HG02840 (cell line): ENCODE measurements around the gene CLEC16A.

Experiments used
- ATAC-seq: cut with Tn5 transposase; IDR thresholded peaks from one replicate; pipeline ENCODE4 v1.9.1; 2021; ENCODE audit warnings: mild to moderate bottlenecking, moderate library complexity, moderate number of reproducible peaks; ENCODE audit not compliant: unreplicated experiment, low FRiP score

CLEC16A gene

DNA sequence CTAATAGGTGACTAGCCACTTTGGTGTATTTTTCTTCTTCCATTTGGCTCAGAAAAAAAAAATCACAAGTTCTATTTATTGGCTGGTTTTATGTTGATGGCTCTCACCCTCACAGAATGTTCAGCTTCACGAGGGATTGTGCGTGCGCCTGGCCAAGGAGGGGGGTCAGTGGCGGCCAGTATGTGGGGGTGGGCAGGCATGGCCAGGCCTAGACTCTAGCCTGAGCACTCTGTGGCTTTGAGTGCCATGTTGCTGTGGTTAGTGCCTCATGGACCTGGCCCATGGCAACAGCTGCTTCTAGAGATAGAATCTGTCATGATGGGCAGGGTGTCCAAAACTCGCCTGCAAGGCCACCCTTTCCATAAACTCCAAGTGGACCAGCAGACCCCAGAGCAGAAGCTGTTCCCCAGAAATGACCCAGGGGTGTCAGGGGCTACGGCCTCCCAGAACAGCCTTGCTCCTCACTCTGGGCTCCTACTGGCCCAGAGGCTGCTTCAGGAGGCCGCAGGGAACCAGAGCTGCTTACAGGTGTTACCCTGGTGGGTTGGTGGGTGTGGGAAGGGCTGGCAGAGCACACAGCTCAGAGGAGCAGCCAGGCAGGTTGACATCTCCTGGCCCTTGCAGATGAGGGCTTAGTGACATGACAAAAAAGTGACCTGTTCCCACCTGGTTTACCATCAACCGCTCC is 186.8 kb downstream of the CLEC16A start:
- no peak for ATAC-seq

DNA sequence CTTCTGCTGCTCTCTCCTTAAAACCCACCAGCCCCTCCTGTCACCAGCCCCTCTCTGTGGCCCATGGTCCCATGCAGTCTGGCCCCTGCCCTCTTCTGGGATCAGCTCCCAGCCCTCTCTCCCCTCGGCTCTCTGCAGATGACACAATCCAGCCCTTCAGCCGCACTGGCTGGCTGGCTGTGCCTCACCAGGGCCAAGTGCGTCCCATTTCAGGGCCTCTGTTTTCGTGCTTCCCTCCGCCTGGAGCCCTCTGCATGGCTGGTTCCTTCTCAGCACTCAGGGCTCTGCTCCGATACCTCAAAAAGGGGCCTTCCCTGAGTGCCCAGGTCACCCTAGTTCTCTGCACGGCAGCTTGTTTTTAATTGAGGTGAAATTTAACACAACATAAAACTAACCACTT is 187.3 kb downstream of the CLEC16A start:
- ATAC-seq, result no peak

GRCh38 chr16:11133344-11133943 is 189.1 kb downstream of the CLEC16A start:
- ATAC-seq, result no peak

GRCh38 chr16:11134722-11135463 is 190.5 kb downstream of the CLEC16A start:
- no peak for ATAC-seq

GRCh38 chr16:11135464-11135973 is 191.2 kb downstream of the CLEC16A start:
- ATAC-seq, result no peak

GRCh38 chr16:11136600-11136999 is 192.2 kb downstream of the CLEC16A start:
- ATAC-seq, result no peak

DNA sequence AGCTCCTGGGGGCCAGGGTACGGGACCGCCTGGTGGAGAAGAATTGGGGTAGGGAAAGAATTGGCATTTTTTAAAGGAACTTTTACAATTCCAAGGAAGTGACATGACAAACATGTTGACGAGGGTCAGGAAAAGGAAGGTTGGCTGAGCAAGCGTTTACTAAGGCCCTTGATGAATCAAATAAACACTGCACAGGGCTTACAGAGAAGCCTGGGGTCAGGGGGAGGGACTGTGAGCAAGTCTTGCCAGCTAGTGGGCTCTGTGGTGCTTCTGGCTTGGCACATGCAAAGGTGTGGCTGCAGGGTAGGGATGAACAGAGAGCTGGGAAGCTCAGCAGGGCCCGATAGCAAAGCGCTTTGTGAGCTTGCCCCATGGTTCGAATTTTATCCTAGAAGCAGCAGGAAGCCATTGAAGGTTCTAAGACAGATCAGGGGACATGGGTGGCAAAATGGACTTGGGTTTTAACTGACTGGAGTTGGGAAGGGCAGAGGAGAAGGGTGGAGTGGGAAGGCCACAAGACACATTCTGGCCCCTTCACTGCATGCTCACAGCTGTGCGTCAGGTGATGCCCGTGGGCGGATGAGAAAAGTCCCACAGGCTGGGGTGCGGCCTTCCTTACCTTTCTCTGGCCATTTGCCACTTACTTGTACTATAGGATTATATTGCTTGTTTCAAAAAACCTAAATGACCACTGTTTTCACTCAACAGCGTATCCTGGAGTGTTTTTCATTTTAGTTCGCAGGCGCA is 193.8 kb downstream of the CLEC16A start:
- no peak for ATAC-seq

- ATAC-seq, result no peak
These were observed 194.5 kb downstream of the CLEC16A start for GRCh38 chr16:11138769-11139325.

- ATAC-seq, result no peak
These were observed 195.1 kb downstream of the CLEC16A start for GRCh38 chr16:11139326-11140097.

DNA sequence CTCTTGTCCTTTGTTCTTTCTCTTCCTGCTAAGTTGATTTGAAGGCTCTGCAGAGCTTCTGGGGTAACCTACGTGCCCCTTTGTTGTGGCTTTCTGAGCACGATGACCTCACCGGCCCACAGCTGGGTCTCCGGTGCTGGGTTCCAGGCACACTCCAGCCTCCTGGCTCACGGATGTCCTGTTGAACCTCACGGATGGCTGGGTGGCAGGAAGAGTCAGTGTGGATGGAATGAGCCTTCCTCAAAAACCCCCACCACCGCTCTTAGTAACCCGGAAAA is 195.7 kb downstream of the CLEC16A start:
- ATAC-seq, result no peak

- no peak for ATAC-seq
These were observed 196.1 kb downstream of the CLEC16A start for GRCh38 chr16:11140466-11140865.

DNA sequence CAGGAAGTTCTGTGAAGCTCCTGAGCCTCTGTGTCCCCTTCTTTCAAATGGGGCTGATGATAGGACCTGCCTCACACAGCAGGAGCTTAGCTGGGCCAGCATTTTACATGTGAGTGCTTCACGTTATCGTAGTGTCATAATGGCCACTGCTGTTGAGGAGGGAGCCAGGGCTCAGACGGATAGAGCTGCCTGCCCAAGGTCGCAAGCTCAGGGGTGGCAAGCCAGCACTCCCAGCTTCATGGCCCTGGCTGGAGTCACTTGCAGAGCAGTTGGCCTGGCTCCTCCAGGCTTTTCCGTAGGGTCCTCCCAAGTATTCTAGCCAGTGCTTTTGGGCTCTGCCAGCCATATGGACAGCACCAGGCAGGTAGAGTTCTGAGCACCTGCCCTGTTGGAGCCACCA is 196.5 kb downstream of the CLEC16A start:
- no peak for ATAC-seq

- ATAC-seq, result no peak
These were observed 197.3 kb downstream of the CLEC16A start for GRCh38 chr16:11141409-11142260.

- no peak for ATAC-seq
These were observed 197.9 kb downstream of the CLEC16A start for GRCh38 chr16:11142261-11142630.

DNA sequence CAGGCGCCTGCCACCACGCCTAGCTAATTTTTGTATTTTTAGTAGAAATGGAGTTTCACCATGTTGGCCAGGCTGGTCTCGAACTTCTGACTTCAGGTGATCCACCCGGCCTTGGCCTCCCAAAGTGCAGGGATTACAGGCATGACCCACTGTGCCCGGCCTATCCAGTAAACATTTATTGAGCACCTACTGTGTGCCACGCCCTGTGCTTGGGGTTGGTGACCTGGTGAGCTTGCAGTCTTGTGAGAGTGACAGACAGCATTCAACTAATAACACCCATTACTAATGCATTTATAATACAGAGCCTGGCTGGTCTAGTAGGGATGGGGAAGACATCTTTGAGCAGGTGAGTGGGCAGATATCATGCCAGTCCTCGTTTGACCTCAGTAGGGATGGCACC is 198.6 kb downstream of the CLEC16A start:
- ATAC-seq, result no peak

DNA sequence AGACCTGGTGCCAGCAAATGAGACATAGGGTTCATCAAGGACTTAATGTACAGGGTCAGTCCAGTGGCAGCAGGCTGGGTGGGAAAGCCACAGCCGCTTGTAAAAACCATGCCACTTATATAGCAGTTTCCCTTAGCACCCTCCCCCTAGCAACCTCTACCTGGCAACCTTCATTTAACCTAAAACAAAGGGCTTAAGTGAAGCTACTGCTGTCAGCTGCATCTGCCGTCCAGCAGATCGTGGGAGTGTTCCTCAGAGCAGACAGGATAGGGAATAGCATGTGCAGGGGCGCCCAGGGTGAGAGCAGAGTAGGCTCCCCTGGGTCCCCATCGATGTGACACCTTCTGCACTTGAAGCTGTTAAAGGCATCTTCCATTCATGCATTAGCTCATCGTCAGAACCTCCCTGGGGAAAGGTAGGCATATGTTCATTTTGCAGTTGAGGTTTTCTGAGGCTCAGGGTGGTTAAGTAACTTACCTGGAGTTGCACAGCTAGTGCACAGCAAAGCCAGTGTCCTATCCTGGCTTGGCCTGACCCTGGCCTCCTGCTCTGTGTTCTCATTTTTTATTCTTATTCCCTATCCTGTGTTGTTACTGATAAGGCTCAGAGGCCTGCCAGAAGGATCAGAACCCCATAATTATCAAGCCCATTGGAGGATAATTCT is 199.1 kb downstream of the CLEC16A start:
- ATAC-seq, result no peak

DNA sequence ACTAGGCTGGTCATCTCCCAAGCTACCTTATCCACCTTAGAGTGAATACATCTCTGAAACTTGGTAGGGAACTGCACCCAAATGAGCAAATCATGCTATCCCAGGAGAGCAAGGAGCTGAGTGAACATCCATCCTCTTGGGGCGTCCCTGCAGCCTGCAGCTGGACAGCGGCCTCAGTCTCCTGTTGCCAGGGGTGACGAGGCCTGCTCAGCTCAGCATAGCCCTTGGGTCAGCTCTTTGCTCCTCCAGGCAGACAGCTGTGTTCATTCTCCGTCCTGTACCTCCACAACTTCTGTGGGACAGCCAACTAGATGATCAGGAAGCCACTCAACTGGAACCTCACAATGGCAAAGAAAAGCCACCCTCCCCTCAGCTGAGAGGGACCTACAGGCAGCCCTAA is 199.8 kb downstream of the CLEC16A start:
- ATAC-seq, result no peak

DNA sequence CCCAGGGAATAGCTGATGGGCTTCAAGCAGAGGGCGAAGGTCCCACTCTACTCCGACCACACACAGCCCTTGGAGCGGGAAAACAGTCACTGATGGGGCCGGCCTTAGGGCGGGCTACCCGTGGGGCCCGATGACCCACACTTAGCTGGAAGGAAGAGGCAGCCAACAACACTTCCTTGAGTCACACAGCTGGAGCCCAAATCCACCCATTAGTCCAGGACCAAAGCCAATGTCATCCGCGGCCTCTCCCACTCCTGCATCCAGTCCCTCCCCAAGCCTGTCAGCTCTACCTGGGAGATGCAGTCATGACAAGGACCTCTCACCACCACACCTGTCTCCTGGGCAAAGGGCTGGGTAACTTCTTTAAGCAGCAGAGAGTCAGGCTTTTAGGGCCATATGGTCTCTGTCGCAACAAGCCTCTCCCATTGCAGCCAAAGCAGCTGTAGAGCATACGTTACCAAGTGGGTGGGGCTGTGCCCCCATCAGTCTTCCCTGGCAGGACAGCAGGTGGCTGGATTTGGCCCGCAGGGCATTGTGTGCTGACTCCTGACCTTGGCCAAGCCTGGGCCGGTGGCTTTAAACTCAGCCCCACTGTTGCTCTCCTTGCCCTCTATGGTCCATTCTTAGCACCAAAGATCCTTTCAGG is 200.9 kb downstream of the CLEC16A start:
- no peak for ATAC-seq
